Measurements from ENCODE around the gene MICAL2.

Gene MICAL2

DNA sequence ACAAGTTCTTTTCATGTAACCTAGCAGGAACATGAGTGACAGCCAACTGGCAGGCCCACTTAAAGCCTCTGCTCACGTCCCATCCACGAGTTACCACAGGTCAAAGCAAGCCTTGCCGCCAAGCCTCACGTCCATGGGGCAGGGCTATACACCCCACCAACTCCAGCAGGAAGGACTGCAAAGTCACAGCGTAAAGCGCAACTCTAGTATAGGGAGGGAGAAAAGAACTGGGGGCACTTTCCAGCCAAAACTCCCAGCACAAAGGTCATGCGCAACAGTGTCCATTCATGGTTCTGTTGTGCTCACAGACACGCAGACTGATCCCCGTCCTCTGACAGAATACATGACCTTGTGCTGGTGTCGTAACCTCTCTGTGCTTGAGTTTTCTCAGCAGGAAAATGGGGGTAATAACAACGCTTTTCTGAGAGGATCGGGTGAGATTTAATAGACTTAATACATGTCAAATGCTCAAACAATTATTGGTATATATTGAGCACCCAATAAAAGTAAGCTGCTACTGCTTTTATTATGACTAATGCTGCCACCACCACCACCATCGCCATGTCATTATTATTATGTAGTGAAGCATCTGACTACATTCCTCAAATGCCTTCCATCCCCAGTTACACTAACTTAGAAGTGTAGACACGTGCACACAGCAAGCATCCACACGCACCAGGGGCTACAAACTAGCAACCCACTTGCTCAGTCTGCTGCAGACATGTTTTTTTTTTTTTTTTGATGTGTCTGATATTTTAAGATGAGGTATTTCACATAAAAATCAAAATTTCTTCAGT, 162.6 kb downstream of the MICAL2 start:
- no peak for DNase-seq (ENCODE audit: low read depth)

DNA sequence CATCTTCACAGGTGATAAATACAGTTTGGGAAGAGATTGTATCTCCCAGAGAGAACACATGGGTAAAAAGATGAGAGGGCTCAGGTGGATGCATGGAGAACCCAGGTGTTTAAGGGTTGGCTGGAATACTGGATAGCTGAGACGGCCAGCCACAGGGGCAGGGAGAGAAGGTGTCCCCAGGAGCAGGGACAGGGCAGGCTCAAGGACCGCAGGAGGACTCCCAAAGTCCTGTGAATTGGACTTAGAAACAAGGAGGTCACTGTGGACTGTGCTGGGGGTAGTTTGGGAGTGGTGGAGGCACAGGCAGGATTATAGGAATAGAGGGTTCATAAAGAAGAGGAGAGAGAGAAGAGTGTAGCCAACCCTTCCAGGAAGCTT, 163.2 kb downstream of the MICAL2 start:
- no peak for DNase-seq (ENCODE audit: low read depth)

DNA sequence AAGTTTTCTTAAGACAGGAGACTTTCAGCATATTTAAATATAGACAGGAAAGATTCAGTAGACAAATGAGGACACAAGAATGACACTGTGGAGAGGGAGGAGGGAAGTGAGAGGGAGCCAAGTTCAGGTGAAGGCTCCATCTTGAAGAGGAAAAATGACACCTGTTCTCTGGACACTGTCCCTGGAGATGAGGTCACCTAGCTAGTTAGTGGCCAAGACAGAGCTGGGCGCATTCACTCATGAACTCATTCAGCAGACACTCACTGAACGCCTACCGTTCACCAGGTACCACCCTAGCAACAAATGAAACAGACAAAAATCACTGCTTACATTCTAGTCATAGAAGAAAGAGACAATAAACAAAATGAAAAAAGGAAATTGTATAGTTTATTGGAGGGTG, 163.7 kb downstream of the MICAL2 start:
- no peak for DNase-seq (ENCODE audit: low read depth)

DNA sequence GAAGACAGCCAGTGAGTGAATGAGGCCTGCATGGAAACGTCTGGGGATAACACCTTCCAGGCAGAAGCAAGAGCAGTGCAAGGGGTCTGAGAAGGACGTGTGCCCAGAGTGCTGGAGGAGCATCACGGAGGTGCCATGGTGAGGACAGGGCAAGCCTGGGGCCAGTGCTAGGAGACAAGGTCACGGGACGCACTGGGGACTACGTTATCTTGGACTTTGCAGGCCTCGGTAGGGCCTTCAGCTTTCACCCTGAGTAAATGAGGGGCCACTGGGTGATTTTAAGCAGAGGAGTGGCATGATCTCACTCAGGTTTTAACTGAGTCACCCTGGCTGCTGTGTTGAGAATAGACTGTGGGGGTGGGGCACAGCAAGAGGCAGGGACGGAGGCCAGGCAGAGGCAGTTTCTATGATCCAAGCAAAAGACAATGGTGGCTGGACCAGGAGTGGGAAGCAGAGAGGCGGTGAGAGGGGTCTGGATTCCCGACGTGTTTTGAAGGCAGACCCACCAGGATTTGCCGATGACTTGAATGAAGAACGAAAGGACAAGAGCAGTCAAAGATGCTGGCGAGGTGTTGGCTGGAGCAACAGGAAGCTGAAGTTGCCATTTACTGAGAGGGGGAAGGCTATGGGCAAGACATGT, 164.3 kb downstream of the MICAL2 start:
- no peak for DNase-seq (ENCODE audit: low read depth)

DNA sequence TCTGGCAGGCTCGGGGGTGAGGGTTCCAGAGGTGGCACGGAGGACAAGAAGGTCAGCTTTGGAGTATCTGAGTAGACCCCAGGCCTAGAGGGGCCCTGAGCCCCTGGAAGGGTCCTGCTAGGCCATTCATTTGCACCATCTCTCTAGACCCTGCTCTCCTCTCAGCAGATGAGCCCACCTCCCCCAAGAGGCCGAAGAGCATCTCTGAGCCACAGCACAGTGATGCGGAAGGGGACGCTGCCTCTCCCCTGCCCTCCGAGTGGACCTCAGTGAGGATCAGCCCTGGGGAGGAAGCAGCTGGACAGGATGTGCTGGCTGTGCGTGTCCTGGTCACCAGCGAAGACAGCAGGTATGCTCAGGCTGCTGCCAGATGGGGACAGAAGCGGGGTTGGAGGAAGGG, 165.4 kb downstream of the MICAL2 start:
- DNase-seq (ENCODE audit: low read depth): no peak

DNA sequence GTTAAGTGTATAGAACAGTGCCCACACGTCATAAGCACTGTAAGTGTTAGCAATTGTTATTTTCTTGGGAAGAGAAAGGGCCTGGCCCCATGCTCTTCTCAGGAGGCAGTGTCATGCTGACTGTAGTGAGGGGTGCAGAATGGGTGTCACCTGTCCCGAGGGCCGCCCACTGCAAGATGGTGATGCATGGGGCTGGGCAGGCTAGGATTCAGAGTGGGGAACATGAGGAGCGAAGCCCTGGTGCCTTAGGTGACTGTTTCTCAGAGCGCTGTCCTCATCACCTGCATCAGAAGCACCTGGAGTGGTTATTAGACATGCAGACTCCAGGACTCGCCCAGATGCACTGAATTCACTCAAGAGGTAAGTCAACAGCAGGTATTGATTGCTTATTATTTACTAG, 166.0 kb downstream of the MICAL2 start:
- DNase-seq (ENCODE audit: low read depth): no peak

DNA sequence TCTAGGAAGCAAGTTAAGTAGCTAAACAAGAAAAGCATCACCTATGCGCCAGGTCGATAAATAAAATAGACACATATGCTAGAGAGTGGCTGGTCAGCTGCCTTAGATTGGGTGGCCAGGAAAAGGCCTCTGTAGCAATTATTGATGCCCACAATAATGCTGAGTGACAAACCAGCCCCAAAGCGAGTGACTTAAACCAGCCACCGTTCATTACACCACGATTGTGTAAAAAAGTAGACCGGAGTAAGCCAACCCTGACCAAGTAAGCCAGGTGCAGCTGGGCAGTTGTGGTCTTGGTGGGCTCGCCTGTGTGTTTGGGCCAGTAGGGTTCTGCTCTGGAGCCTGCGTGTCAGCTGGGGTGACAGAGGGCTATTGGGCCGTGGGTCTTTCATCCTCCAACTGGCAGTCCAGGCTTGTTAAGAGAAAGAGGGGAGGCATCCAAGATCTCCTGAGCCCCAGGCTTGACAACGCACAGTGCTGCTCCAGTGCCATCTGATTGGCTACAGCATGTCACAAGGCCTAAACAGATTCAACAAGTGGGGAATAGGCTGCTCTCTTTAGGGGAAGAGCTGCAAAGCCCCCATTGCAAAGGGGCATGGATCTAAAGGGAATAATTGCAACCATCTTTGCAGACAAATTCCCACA, 166.6 kb downstream of the MICAL2 start:
- DNase-seq (ENCODE audit: low read depth): no peak

DNA sequence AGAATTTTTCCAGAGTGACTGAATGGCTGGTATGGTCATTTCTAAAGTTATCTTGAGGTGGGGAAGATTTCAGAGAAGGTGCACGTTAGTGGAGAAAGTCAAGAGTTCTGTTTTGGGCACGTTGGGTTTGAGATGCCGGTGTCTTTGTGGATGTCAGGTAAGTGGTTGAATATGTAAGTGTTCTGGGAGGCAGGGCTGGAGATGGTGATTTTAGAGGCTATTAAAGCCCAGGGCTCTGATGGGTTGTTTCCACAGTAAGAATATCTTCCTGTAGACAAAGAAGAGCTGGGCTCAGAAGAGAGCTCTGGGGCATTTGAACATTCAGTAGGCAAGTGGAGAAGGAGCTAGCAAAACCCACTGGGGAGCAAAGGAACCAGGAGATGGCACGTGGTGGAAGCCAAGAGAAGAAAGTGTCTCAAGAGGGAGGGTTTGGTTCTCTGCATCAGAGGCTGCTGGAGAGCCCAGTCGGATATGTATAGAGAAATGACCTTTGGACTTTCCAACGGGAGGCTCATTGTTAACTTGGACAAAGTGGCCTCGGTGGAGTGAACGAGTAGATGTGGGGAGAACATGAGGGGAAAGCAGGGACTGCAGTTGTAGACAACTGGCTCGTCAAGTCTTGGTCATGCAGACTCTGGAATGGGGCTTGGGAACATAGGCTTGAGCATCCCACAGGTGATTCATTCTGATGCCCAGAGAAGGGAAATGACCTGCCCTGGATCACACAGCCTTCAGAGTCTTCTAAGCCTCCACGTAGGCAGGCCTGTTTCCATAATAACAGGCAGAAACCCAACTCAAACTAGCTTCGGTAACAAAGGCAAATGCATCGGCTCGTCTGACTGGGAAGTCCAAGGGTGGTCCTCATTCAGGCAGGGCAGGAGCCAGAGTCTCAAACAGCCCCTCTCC, 168.6 kb downstream of the MICAL2 start:
- no peak for DNase-seq (ENCODE audit: low read depth)

DNA sequence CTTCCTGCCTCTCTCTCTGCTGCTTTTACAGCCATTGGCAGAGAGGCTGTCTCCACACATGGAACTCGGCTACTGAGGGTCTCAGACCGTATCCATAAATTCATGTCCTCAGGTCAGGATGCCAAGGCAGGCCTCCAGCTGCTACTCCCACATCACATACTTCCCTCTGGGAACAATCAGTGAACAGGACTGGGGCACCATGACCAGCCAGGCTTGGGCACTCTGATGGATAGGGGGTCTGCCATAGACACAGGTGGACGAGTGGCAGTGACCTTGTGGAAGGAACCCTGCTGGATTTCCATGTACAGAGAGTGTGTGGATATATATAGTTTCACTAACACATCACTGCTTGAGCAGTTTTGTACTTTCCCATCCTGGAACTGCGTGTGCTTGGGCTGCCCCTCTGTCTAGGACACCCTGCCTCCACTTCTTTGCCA, 169.3 kb downstream of the MICAL2 start:
- no peak for DNase-seq (ENCODE audit: low read depth)

DNA sequence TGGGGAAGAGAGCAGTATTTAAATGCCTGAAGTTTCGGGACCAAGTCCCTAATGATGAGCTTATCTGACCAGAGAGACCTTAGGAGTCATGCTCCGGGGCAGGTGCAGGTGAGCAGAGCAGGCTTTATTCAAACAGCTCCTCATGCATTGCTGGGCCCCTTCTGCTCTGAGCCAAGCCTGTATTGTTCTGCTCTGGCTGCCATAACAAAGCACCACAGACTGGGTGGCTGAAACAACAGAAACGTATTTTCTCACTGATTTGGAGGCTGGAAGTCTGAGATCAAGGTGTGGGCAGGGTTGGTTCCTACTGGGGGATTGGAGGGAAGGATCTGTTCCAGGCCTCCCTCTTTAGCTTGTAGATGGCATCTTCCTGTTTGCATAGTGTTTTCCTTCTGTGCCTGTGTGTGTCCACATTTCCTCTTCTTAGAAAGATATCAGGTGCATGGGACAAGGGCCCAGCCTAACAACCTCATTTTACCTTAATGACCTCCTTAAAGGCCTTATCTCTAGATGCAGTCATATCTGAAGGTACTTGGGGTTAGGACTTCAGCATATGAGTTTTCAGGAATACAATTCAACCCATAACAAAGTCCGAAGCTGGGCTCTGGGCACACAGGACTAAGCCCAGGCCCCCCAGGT, 169.9 kb downstream of the MICAL2 start:
- DNase-seq (ENCODE audit: low read depth): no peak

DNA sequence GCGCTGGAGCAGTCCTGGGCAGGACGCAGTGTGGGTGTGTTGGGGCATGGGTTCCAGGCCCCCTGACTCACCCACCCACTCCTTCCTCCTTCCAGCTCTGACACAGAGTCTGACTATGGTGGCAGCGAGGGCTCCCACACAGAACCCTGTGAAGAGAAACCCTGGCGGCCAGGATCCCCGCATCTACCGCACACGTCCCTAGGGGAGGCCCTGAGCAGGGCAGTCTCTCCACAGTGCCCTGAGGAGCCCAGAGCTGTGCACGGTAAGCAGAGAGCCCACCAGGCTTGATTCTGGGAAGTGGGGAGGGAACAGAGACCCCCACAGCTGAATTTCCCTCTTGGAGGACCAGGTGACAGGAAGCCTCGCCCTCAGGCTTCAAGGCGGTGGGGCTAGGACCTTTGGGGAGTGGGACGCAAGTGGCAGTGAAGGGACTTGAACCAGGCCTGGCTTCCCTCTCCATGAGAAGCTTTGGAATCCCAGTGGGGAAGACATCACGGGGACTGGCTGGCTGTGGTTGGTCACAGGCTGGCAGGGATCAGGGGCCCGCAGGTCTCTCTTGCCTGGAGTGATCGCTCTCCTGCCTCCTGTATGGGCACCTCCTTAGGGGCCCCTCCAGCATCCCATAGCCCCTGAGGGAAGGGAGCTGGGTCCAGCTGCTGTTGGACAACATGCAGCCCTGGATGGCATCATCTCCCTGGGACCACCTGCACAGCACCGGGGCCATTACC, 170.6 kb downstream of the MICAL2 start:
- no peak for DNase-seq (ENCODE audit: low read depth)

DNA sequence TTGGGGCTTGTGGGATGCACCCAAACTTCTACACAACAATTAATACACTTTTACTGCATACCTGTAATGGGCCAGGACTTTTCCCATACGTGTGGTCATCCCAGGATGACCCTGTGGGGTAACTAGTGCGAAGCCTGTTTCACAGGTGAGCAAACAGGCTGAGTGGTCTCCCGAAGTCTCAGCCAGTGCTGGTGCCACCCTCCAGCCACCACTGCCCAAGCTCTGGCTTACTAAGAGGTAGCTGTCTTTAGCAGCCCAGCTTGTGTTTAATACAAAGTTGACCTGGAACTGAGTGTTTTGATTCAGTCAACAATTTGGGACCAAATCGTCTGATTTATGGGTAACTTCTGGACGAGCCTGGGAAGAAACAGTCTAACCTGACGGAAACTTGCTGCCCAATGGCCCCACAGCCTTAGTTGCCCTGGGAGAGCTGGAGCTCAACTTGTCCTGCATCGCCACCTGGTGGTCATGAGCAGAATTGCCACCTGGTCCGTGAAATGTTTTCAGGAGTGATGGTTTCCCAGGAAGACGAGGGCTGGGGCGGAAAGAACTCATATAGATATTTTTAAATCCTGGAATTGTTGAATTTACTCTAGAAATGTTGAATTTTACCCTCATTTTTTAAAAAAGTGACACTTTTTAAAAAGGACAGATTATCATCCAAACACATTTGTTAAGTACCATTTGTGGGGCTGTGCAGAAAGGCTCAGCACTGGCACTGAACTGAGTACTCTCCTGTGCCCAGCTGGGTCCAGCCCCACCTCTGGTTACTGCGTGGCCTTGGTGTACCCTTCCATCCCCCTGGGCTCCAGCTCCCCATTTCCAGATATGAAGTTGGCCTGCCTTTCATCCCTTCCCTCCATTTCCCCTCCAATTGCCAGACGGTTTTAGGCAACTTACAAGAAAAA, 171.4 kb downstream of the MICAL2 start:
- peak; percentile 39 for DNase-seq (ENCODE audit: low read depth)

DNA sequence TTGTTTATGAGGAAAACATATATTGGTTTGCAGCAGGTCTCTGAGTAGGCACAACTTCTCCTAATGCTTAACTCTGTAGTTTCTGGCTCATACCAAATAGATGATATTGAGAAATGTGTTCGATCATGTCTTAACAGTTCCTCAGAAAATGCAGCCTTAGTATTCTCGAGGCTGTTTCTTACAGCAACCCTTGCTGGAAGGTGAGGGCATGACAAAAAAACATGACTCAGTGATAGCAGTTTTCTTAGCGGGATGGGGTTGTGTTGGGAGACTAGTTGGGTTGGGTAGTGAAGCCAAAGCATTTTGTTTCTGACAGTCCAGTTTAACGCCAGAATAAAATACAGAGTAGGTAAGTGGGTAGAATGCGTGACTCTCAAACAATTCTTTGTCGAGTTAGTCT, 172.3 kb downstream of the MICAL2 start:
- no peak for DNase-seq (ENCODE audit: low read depth)

DNA sequence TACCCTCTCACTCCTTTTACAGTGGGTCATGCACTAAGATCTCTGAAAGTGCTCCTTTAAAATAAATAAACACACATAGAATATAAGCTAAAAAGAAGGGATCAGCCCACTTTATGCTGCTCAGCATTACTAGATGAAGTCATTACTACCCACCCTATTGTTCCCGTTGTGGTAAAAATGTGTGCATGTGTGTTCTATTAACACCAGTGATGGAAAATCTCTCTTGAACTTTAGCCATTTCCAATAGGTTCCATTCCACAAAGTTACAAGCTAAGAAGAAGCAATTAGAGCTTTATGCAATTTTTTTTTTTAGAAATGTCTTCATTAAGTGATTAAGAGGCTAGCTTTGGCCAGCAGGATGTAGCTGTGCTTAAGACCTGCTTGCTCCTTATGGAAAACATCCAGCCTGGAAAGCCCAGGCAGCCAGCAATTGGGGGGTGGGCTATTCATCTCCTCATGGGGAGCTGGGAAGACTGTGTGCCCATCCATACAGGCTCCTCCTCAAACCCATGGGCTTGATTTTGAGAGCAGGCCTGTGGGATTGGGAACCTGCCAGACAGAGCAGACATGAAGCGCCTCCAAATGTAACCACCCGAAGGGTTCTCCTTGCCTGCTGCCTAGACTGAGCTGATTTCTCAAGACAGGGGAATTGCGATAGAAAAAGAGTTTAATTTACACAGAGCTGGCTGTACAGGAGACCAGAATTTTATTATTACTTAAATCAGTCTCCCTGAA, 174.1 kb downstream of the MICAL2 start:
- DNase-seq (ENCODE audit: low read depth): no peak

DNA sequence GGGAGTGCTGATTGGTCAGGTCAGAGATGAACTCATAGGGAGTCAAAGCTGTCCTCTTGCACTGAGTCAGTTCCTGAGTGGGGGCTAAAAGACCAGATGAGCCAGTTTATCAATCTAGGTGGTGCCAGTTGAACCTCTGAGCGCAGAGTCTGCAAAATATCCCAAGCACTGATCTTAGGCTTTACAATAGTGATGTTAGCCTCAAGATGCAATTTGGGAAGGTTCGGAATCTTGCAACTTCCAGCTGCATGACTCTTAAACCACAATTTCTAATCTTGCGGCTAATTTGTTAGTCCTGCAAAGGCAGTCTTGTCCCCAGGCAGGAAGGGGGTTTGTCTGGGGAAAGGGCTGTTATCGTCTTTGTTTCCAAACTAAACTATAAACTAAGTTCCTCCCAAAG, 174.7 kb downstream of the MICAL2 start:
- no peak for DNase-seq (ENCODE audit: low read depth)

DNA sequence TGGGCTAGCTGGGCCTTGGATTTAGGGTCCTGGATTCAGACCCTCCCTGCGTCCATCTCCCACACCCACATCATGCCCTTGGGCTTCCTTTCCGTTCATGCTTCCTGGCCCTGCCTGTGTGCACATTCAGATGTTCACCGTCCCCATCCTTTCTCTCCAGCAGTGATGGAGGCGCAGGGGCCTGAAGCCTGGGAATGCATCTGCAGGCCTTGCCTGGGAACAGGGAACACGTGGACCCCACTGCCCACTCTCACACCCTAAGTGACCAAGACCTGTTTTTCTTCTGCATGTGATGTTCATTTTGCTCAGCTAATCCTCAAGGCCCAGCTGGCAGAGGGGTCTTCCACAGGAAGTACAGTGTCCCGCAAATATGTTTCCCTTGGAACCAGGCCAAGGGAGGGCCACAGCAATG, 175.4 kb downstream of the MICAL2 start:
- no peak for DNase-seq (ENCODE audit: low read depth)

DNA sequence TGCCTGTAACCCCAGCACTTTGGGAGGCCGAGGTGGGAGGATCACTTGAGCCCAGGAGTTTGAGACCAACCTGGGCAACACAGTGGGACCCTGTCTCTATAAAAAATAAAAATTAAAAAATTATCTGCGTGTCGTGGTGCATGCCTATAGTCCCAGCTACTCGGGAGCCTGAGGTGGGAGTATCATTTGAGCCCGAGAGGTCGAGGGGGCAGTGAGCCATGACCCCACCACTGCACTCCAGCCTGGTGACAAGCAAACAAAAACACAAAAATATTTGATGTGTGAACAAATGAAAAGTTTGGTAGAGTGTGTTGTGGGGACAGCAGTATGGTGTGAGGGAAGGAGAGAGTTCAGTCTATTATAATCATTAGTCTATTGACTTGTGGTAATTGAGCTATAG, 176.2 kb downstream of the MICAL2 start:
- no peak for DNase-seq (ENCODE audit: low read depth)

DNA sequence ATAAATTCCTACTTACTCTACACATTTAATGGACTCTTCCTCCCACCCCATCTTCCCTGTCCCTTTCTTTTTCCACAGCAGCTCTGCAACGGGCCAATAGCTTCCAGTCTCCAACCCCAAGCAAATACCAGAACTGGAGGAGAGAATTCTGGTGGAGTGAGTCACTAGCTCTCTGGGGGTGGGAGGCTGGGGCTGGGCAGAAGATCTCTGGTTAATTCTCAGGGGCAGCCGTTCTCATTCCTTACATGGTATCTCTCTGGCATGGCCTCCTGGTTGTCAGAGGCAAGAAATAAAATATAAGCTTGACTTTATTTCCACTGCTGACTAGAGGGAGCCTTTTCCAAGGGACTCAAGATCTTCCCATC, 176.6 kb downstream of the MICAL2 start:
- no peak for DNase-seq (ENCODE audit: low read depth)
